Stimulated activated CD4-positive, alpha-beta T cell treated with anti-CD3 and anti-CD28 coated beads, Interleukin-1b, Interleukin-23, amount 100 ng/mL, for 4 hours (primary cell): Measurements from ENCODE around the gene PRKN.

Source experiments
- DNase-seq, 2 donors: peaks; one replicate each; pipeline ENCODE4 v3.0.0-alpha.2; 2020; ENCODE audit warnings: low read depth in 2 of 2

Gene PRKN

GRCh38 chr6:161608771-161609170 is 1118.8 kb downstream of the PRKN start:
- DNase-seq: no peak

- no peak for DNase-seq
Measured at GRCh38 chr6:161607696-161608297, 1119.8 kb downstream of the PRKN start.

- no peak for DNase-seq
Measured at GRCh38 chr6:161602359-161602758, 1125.2 kb downstream of the PRKN start.

GRCh38 chr6:161598896-161599295 is 1128.7 kb downstream of the PRKN start:
- DNase-seq: no peak

- no peak for DNase-seq
Measured at GRCh38 chr6:161596807-161597520, 1130.6 kb downstream of the PRKN start.

- DNase-seq: no peak
Measured at GRCh38 chr6:161594412-161594811, 1133.2 kb downstream of the PRKN start.

GRCh38 chr6:161590961-161591627 is 1136.5 kb downstream of the PRKN start:
- DNase-seq: no peak

GRCh38 chr6:161586887-161587286 is 1140.7 kb downstream of the PRKN start:
- DNase-seq: no peak

- DNase-seq: no peak
Measured at GRCh38 chr6:161584621-161585340, 1142.8 kb downstream of the PRKN start.

- no peak for DNase-seq
Measured at GRCh38 chr6:161584051-161584450, 1143.5 kb downstream of the PRKN start.

GRCh38 chr6:161583584-161583983 is 1144.0 kb downstream of the PRKN start:
- DNase-seq: no peak

- DNase-seq: no peak
Measured at GRCh38 chr6:161578478-161578877, 1149.1 kb downstream of the PRKN start.

- no peak for DNase-seq
Measured at GRCh38 chr6:161575523-161576254, 1151.9 kb downstream of the PRKN start.

- no peak for DNase-seq
Measured at GRCh38 chr6:161568885-161569456, 1158.6 kb downstream of the PRKN start.

GRCh38 chr6:161564952-161565351 is 1162.6 kb downstream of the PRKN start:
- no peak for DNase-seq

GRCh38 chr6:161561908-161562307 is 1165.7 kb downstream of the PRKN start:
- no peak for DNase-seq

- no peak for DNase-seq
Measured at GRCh38 chr6:161557333-161558107, 1170.0 kb downstream of the PRKN start.

- no peak for DNase-seq
Measured at GRCh38 chr6:161554883-161555282, 1172.7 kb downstream of the PRKN start.

GRCh38 chr6:161549977-161550655 is 1177.5 kb downstream of the PRKN start:
- no peak for DNase-seq

- no peak for DNase-seq
Measured at GRCh38 chr6:161548713-161549296, 1178.8 kb downstream of the PRKN start.
